ENCODE results near the gene AVPR2. TPM values are rescaled to one million over a fixed set of nuclear protein-coding genes. Genes with fewer than 3 reads are reported as not detected.
A peak's percentile ranks its signal among the peaks of the same experiment; 100 is the strongest.

AVPR2 gene
- polyA plus RNA-seq, 4 donors, result 0.31 to 3.5 TPM; not detected in 2

DNA sequence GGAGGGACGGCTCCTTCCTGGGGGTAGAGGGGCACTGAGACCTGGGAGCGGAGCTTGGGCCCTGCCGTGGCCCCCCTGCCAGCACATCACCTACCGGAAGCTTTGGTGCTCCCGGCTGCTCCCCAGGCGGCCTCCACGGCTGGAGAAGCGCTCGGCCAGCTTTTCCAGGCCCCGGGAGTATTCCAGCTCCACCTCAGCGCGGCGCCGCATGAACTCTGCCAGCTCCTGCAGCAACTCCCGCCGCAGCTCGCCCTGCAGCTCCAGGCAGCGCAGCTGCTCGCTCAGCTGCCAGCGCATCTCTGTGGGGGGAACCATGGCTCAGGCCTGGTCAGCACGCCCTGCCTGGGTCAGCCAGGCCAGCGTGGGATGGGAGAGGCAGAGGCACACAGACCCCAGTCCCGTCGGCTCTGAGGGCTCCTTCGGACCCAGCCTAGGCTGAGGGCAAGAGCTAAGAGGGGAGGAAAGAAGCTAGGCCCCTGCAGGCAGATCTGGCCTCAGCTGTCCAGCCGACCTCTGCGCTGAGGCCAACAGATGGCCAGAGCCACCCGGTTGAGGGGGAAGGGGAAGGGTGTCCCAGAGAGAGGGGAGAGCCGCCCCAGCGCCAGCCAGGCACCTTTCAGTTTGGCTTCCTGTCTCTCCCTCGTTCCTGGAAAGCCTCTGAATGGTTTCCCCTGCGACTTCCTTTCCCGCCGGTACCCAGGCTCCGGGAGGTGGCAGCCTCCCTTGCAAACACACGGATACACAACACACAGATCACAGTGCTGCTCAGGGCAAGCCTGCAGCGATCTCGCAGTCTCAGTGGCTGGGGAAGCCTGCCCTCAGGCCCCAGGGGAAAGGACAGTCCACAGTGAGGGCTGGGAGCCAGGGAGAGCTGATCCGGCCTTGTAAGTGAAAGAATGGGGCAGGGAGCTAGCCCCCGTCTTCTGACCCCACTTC is 17.3 kb downstream of the AVPR2 start:
- peak overlapping the region in 1 of 3 donors; percentile 17 for H3K27ac ChIP-seq (ENCODE audit: low read depth in 1 of 3, low read length in 2 of 3)
- H3K36me3 ChIP-seq (ENCODE audit: control insufficient read depth in 3 of 3, insufficient read depth in 2 of 3, low read depth in 1 of 3, low read length in 3 of 3), result peaks cover 0 to 17% (median 0%) of the 10 kb centered on the region in 3 donors
- no peak overlapping the region for H3K4me3 ChIP-seq (ENCODE audit: low read depth in 1 of 3, low read length in 3 of 3)
- DNase-seq (no peak), FAIRE-seq (no peak)
- peaks cover 0 to 25% (median 0%) of the 10 kb centered on the region in 3 donors for H3K4me1 ChIP-seq (ENCODE audit: control insufficient read depth in 3 of 3, insufficient read depth in 2 of 3, low read depth in 1 of 3, low read length in 2 of 3)
- 56 to 82% (median 71%) methylated on average over 13 to 40 of the region's 40 CpGs for WGBS, 3 donors
- no peaks in the 10 kb centered on the region for H3K9me3 ChIP-seq (ENCODE audit: control insufficient read depth in 2 of 2, insufficient read depth in 1 of 2, low read depth in 1 of 2, low read length in 1 of 2)
- H3K27me3 ChIP-seq (ENCODE audit: control insufficient read depth in 3 of 3, insufficient read depth in 3 of 3, low read length in 3 of 3), result no peaks in the 10 kb centered on the region

DNA sequence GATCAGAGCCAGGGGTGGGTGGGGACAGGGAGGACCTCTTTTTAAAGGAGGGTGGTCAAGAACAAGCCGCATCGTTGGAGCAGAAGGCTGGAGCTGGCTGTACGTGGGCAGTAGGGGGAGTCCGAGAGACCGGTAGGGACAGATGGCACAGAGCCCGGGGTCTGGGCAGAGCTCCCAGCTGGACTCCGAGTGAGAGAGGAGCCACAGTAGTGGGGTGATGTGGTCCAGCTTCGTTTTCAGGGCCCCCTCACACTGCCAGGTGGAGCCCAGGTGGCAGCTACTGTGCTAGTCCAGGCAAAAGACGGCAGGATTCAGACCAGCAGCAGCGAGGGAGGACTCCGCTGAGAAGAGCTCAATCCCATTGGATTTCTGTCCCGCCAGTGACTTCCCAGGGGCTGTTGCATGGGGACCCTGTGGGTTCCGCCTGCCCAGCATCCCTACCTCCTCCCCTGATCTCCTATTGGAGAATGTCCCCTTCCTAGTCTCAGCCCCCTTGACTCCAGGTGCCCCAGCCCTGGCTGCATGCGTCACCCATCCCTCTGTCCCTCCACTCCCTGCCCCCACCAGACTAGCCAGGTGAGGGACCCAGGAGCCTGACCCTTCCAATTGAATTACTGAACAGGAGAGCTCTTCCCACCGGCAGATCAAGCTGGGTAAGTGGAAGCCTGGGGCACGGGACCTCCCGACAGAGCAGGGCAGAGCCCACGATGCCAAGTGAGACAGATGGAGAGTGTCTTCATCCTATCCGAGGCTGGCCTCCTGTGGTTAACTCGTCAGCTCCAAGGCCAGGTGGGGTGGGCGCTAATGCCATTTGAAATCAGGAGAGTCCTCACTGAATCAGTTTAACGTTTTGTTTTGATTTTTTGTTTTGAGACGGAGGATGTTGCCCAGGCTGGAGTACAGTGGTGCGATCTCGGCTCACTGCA is 18.7 kb downstream of the AVPR2 start:
- Histone ChIP-seq H3K9me3 (ENCODE audit: control insufficient read depth in 2 of 2, insufficient read depth in 1 of 2, low read depth in 1 of 2, low read length in 1 of 2) (no peaks in the 10 kb centered on the region), H3K27me3 (ENCODE audit: control insufficient read depth in 3 of 3, insufficient read depth in 3 of 3, low read length in 3 of 3) (no peaks in the 10 kb centered on the region), H3K4me1 (ENCODE audit: control insufficient read depth in 3 of 3, insufficient read depth in 2 of 3, low read depth in 1 of 3, low read length in 2 of 3) (peaks cover 0 to 31% (median 0%) of the 10 kb centered on the region in 3 donors), H3K27ac (ENCODE audit: low read depth in 1 of 3, low read length in 2 of 3) (peak overlapping the region in 1 of 3 donors; percentile 9), H3K4me3 (ENCODE audit: low read depth in 1 of 3, low read length in 3 of 3) (no peak overlapping the region), H3K36me3 (ENCODE audit: control insufficient read depth in 3 of 3, insufficient read depth in 2 of 3, low read depth in 1 of 3, low read length in 3 of 3) (peaks cover 0 to 17% (median 0%) of the 10 kb centered on the region in 3 donors)
- no peak for DNase-seq
- FAIRE-seq, result no peak
- WGBS, 3 donors, result 50 to 59% (median 52%) methylated on average over 19 to 25 of the region's 25 CpGs

DNA sequence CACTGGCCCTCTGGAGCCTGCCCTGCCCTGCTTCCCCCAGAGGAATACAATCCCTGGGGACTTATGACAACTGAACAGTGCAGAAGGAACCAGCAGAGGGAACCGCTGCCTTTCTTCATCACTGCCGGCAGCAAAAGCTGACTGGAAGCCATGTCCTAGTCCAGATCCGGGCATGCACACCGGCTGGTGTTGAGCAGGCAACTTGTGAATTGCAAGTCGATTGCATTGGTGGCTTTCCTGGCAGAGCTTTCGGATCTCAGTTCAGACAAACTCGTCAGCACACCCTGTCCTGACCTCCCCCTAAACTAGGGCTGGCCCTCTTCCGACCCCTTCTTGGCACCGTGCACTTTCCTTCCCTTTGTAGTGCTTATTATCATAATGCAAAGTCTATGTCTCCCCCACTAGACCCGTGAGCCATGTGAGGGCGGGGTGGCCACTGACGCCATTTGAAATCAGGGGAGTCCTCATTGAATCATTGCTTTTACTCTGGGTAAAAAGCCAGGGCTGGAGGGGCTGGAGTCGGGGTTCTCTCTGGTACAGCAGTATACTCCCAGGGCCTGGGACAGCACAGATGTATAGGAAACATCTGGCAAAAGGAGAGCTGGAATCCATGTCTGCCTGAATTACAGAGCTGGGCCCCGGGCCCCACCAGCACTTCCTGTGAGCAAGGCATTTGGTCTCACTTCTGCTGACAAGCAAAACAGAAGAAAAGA is 19.8 kb downstream of the AVPR2 start:
- Histone ChIP-seq H3K9me3 (ENCODE audit: control insufficient read depth in 2 of 2, insufficient read depth in 1 of 2, low read depth in 1 of 2, low read length in 1 of 2) (no peaks in the 10 kb centered on the region), H3K27ac (ENCODE audit: low read depth in 1 of 3, low read length in 2 of 3) (peak overlapping the region in 2 of 3 donors; percentile 28 to 100), H3K36me3 (ENCODE audit: control insufficient read depth in 3 of 3, insufficient read depth in 2 of 3, low read depth in 1 of 3, low read length in 3 of 3) (peaks cover 0 to 14% (median 0%) of the 10 kb centered on the region in 3 donors), H3K27me3 (ENCODE audit: control insufficient read depth in 3 of 3, insufficient read depth in 3 of 3, low read length in 3 of 3) (no peaks in the 10 kb centered on the region), H3K4me3 (ENCODE audit: low read depth in 1 of 3, low read length in 3 of 3) (no peak overlapping the region), H3K4me1 (ENCODE audit: control insufficient read depth in 3 of 3, insufficient read depth in 2 of 3, low read depth in 1 of 3, low read length in 2 of 3) (peaks cover 0 to 35% (median 0%) of the 10 kb centered on the region in 3 donors)
- no peak for FAIRE-seq
- DNase-seq, result peak; percentile 37 to 51
- WGBS, 3 donors, result 15 to 39% (median 25%) methylated on average over 14 of the region's 14 CpGs

DNA sequence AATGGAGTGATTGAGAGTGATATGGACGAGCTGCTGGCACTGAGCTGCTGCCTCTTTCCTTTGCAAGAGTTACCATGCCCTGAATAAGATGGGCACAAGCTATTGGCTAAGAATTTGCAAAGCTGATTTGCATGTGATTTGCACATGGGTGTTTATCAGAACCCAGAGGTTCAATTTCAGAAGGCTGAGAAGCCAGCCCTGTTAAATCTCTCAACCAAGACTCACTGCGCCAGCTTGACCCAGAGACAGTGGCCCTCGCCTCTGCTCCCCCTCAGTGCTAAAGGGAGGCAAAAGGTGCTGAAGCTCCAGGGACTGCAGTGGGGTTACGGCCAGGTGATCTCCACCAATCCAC is 20.9 kb downstream of the AVPR2 start:
- no peak for FAIRE-seq
- DNase-seq, result no peak
- 66 to 82% (median 74%) methylated on average over 4 of the region's 4 CpGs for WGBS, 3 donors
- Histone ChIP-seq H3K9me3 (ENCODE audit: control insufficient read depth in 2 of 2, insufficient read depth in 1 of 2, low read depth in 1 of 2, low read length in 1 of 2) (no peaks in the 10 kb centered on the region), H3K4me1 (ENCODE audit: control insufficient read depth in 3 of 3, insufficient read depth in 2 of 3, low read depth in 1 of 3, low read length in 2 of 3) (peaks cover 0 to 35% (median 0%) of the 10 kb centered on the region in 3 donors), H3K36me3 (ENCODE audit: control insufficient read depth in 3 of 3, insufficient read depth in 2 of 3, low read depth in 1 of 3, low read length in 3 of 3) (peaks cover 0 to 21% (median 0%) of the 10 kb centered on the region in 3 donors), H3K27ac (ENCODE audit: low read depth in 1 of 3, low read length in 2 of 3) (peak overlapping the region in 2 of 3 donors; percentile 41 to 100), H3K27me3 (ENCODE audit: control insufficient read depth in 3 of 3, insufficient read depth in 3 of 3, low read length in 3 of 3) (no peaks in the 10 kb centered on the region), H3K4me3 (ENCODE audit: low read depth in 1 of 3, low read length in 3 of 3) (peak overlapping the region in 2 of 3 donors; percentile 28 to 52)

DNA sequence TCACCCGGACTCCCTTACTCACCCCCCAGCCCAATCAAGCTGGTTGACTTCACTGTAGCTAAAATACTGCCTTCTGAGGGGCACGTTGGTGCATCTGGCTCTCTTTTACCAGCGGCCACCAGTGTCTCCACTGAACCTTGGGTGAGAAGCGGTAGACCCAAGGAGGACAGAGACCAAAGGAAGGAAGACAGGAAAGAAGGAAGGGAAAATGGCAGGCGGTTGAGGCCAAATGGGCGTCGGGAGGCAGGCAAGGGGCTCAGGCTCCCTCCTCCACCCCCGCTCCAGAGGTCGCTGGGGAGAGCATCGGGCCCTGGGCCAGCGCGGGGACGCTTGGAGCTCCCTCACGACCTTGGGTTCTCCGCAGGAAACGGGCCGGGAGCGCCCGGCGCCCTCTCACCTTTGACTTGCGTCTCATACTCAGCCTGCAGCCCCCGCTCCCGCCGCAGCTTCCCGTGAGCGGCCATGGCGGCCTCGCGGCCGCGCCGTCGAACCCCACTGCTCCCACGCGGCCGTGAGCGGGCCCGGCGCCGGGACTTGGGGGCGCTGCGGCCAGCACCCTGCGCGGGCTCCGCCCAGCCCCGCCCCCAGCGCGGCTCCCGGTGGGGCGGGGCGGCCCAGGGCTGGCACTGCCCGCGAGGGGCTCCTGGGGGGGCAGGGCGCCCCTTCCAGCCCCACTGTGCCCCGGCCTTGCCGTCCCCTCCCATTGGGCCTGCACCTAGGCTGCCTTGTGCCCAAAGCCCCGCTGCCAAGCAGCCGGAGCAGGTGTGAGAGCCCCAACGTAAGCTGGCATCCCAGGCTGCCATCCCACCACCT is 21.5 kb downstream of the AVPR2 start, which contains the start of gene ARHGAP4:
Gene ARHGAP4 (minus strand): TSS at position 526 of the 813 bp plus-strand sequence. CDS start 62 bp downstream, at position 464.
- FAIRE-seq (no peak), DNase-seq (peak in 1 of 2 donors; percentile 30)
- Histone ChIP-seq H3K27ac (ENCODE audit: low read depth in 1 of 3, low read length in 2 of 3) (peak within 1 kb of the TSS; percentile 95 to 100 (median 99)), H3K4me3 (ENCODE audit: low read depth in 1 of 3, low read length in 3 of 3) (peak within 1 kb of the TSS; percentile 52 to 71 (median 52)), H3K4me1 (ENCODE audit: control insufficient read depth in 3 of 3, insufficient read depth in 2 of 3, low read depth in 1 of 3, low read length in 2 of 3) (peaks cover 0 to 35% (median 0%) of the 10 kb centered on the region in 3 donors), H3K36me3 (ENCODE audit: control insufficient read depth in 3 of 3, insufficient read depth in 2 of 3, low read depth in 1 of 3, low read length in 3 of 3) (peaks cover 0 to 22% (median 0%) of the 10 kb centered on the region in 3 donors), H3K27me3 (ENCODE audit: control insufficient read depth in 3 of 3, insufficient read depth in 3 of 3, low read length in 3 of 3) (no peaks in the 10 kb centered on the region), H3K9me3 (ENCODE audit: control insufficient read depth in 2 of 2, insufficient read depth in 1 of 2, low read depth in 1 of 2, low read length in 1 of 2) (no peaks in the 10 kb centered on the region)
- WGBS, 3 donors, result 10 to 40% (median 31%) methylated on average over 24 to 58 of the region's 59 CpGs

DNA sequence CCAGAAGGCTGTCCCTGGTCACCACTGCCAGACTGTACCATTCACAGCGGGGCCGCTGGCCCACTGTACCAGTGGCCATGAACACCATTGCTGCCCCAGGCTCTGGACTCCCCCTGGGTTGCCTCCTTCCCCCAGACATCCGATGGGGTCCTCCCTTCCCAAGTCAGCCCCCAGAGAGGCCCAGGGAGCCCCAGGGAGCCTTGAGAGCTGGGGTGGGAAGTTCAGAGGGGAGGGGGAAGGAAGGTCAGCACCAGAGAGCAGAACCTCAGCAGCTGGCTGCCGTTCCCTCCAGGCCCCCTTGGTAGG is 22.0 kb downstream of the AVPR2 start:
- H3K27ac ChIP-seq (ENCODE audit: low read depth in 1 of 3, low read length in 2 of 3), result peak overlapping the region; percentile 95 to 100 (median 99)
- FAIRE-seq (no peak), DNase-seq (peak in 1 of 2 donors; percentile 43)
- H3K9me3 ChIP-seq (ENCODE audit: control insufficient read depth in 2 of 2, insufficient read depth in 1 of 2, low read depth in 1 of 2, low read length in 1 of 2), result no peaks in the 10 kb centered on the region
- WGBS, 3 donors, result 13 to 42% (median 16%) methylated on average over 4 of the region's 4 CpGs
- peaks cover 0 to 23% (median 3%) of the 10 kb centered on the region in 3 donors for H3K36me3 ChIP-seq (ENCODE audit: control insufficient read depth in 3 of 3, insufficient read depth in 2 of 3, low read depth in 1 of 3, low read length in 3 of 3)
- H3K4me3 ChIP-seq (ENCODE audit: low read depth in 1 of 3, low read length in 3 of 3), result peak overlapping the region; percentile 52 to 71 (median 52)
- H3K4me1 ChIP-seq (ENCODE audit: control insufficient read depth in 3 of 3, insufficient read depth in 2 of 3, low read depth in 1 of 3, low read length in 2 of 3), result peaks cover 0 to 33% (median 0%) of the 10 kb centered on the region in 3 donors
- H3K27me3 ChIP-seq (ENCODE audit: control insufficient read depth in 3 of 3, insufficient read depth in 3 of 3, low read length in 3 of 3), result no peaks in the 10 kb centered on the region

DNA sequence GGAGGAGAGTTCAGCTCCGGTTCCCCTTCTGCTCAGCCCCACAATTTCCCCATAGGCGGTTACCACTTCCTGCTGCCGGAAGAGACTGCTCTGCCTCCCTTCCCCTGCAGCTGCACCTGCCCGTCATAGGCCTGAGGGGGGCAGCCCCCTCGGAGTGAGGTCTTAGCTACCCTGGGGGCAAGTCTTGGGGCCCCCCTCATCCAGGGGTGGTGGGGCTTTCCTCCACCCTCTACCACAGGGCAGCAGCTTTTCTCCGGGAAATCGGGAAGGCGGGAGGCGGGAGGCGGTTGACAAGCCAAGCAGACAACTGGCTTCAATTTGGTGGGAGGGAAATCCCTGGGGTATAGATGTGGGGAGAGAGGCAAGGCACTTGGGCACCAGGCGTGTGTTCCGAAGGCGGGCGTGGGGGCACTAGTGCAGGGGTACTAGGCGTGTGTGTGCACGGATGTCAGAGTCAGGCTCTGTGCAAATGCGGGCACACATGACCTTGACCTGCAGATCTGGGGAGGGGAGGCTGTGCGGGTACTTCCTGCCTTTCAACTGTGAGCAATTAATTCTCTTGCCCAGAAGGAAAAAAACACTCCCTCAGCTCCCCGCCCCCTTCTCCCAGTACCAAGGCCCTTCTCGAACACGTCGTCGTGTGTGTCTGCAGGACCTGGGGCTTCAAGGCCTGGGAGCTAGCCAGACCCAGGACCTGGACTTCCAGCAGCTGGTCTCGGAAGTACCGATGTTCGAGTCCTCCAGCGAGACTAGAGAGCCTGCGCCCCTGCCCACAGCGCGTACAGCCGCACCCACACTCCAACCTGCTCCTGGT is 22.6 kb downstream of the AVPR2 start:
- H3K36me3 ChIP-seq (ENCODE audit: control insufficient read depth in 3 of 3, insufficient read depth in 2 of 3, low read depth in 1 of 3, low read length in 3 of 3), result peaks cover 0 to 29% (median 3%) of the 10 kb centered on the region in 3 donors
- peak overlapping the region; percentile 52 to 71 (median 57) for H3K4me3 ChIP-seq (ENCODE audit: low read depth in 1 of 3, low read length in 3 of 3)
- 3 to 29% (median 11%) methylated on average over 20 to 29 of the region's 31 CpGs for WGBS, 3 donors
- no peak for FAIRE-seq
- H3K27ac ChIP-seq (ENCODE audit: low read depth in 1 of 3, low read length in 2 of 3), result peak overlapping the region; percentile 95 to 100 (median 99)
- DNase-seq, result peak; percentile 54 to 67
- H3K27me3 ChIP-seq (ENCODE audit: control insufficient read depth in 3 of 3, insufficient read depth in 3 of 3, low read length in 3 of 3), result no peaks in the 10 kb centered on the region
- no peaks in the 10 kb centered on the region for H3K9me3 ChIP-seq (ENCODE audit: control insufficient read depth in 2 of 2, insufficient read depth in 1 of 2, low read depth in 1 of 2, low read length in 1 of 2)
- peaks cover 0 to 30% (median 0%) of the 10 kb centered on the region in 3 donors for H3K4me1 ChIP-seq (ENCODE audit: control insufficient read depth in 3 of 3, insufficient read depth in 2 of 3, low read depth in 1 of 3, low read length in 2 of 3)
